Left ventricle myocardium superior (tissue), 1 donor: ENCODE results near the gene FAM241A. TPM values are rescaled to one million over a fixed set of nuclear protein-coding genes. Genes with fewer than 3 reads are reported as not detected.
A peak's percentile ranks its signal among the peaks of the same experiment; 100 is the strongest.
"Not testable (repeated sequence)": the region's sequence is repeated elsewhere in the genome, so short reads cannot be mapped to it uniquely, and the experiment has no call there.

ENCODE experiments used
- ATAC-seq: fragments of 200-7000 bp; cut with Tn5 transposase; one replicate; pipeline ENCODE4 v1.9.1; 2020; ENCODE audit warnings: mild to moderate bottlenecking, moderate library complexity
- DNase-seq: peaks from one replicate; pipeline ENCODE4 v3.0.0-alpha.2; 2020
- intact Hi-C: fragments of 100-400 bp; cut with micrococcal nuclease; formaldehyde crosslinking; loops from one replicate; pipeline ENCODE4 v1.11.0; 2022
- long read RNA-seq: library from polyadenylated mRNA; unstranded; transcript quantifications from one replicate; pipeline ENCODE4 v2.0.0, GENCODE V29; 2021
- total RNA-seq: library from RNA; stranded (reverse); fragmentation: NEBNext Ultra II Directional; extraction: Animal tissue kit (Norgen Biotek cat#: 25700); gene quantifications from one replicate; pipeline ENCODE4 v1.2.1, GENCODE V29; 2021
- donor health status: DM: no; HTN: yes; CAD: no; lungs with severe emphysema.

Gene FAM241A
- 11.3 TPM for total RNA-seq
- long read RNA-seq, full-length matches to known transcripts: 306 of 325 reads
- long read RNA-seq, partial matches to known transcripts: 4 of 325 reads
- long read RNA-seq, other reads (novel, unspliced or antisense): 15 of 325 reads

DNA sequence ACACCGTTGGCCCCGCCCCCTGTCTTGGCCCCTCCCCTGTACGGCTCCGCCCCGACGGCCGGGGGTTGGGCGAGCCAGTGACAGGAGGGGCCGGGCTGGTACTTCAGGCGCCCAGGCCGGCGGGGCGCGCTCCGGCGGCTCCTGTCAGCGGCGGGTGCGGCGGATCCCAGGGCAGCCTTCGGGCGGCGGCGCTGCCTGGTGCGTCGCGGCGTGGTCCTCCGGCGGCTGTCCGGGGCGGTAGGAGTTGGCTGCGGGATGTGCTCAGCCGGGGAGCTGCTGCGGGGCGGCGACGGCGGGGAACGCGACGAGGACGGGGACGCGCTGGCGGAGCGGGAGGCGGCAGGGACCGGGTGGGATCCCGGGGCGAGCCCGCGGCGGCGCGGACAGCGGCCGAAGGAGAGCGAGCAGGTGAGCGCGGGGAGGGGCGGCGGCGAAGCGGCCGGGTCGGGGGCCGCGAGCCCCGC is at the start of gene FAM241A:
Gene FAM241A, plus strand, starts transcription at position 129 of the 464 bp plus-strand sequence. Its CDS starts 127 bp downstream, at position 256.
- DNase-seq (peak; percentile 94), ATAC-seq (peak; percentile 98)
- intact Hi-C loops: loop anchor here (10.0 kb wide), 1 partner anchor 89 kb away; the partner anchor contains the start of gene AP1AR

DNA sequence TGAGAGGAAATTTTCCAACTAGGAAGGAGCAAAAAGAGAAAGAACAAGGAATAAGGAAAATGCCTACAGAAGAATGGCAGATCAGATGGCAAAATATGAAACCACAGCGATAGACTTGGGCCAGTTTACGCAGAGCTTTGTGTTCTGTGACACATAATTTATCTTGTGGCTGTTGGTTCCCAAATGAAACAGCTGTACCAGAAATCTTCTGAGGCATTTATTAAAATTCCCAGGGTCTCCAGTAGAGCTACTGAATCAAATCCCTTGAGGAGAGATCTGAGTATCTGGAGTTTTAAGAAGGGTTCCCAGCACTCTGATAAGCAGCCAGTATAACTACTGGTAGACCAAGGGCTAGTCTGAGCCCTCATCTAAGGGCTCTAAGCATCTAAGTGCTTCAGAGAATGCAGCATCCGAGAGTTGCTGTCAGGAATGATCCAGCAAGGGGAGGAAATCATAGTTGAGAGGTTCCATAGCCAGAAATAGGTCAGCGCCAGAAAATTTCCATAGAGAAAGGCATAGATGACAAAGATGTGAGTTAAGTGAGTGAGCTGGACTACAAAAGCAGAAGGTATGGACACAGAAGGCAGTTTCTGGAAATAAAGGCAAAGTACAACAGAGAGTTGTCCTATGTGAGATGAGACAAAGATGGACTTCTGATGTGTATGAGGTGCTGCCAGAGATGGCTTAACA is 46.3 kb upstream of the FAM241A start:
- no peak for ATAC-seq
- no peak for DNase-seq
- intact Hi-C loops: loop anchor here (1.0 kb wide), 1 partner anchor 136 kb away; no protein-coding TSS in a partner anchor

DNA sequence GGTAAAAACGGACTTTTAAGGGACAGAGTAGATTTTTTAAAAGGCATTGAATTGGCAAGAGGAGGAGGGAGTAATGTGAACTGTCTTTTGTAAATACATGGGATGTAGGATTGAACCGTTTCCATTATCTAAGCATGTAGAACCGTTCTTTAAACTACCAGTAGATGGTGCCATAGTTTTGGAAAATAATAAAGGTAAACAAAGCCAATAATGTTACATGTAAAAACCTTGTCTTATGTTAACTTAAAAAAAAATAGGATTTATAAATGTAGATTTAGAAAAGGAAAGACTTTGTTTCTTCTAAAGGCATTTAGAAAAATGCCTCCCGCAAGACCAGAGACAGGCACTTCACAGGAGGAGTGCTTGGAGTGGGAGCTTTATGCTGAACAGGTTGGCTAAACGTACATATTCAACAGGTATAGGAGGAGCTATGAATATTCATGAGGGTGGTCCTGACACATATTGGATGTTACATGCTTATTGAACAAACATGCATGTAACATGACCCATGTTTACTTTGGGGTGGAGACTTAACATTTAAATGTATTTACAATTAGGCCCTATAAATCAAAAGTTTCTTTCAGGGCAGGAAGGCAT is 45.5 kb upstream of the FAM241A start:
- intact Hi-C loops: loop anchor here (1.0 kb wide), 1 partner anchor 136 kb away; no protein-coding TSS in a partner anchor
- peak; percentile 77 for ATAC-seq
- DNase-seq: no peak

DNA sequence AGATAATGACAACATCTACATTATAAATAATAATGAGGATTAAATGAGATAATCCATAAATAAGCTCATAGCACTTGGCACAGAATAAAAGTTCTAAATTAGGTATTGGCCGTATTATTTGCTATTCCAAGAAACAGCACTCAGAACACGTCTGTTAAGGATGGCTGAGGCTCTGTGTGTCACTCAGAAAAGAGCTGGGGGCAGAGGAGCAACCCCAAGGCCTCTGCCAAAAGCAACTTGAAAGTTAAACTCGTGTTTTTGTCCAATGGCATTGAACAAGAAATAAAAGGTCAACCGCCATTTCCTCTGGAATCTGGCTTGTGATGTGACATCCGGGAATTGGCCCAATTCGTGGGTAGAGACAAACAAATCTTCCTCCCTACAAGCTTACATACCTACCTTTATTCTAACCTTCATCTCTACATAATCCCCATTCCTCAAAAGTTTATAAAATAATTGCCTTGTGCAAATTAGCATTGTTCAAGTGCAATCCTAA is 42.3 kb upstream of the FAM241A start:
- intact Hi-C loops: no loop called here
- ATAC-seq: no peak
- DNase-seq: no peak

DNA sequence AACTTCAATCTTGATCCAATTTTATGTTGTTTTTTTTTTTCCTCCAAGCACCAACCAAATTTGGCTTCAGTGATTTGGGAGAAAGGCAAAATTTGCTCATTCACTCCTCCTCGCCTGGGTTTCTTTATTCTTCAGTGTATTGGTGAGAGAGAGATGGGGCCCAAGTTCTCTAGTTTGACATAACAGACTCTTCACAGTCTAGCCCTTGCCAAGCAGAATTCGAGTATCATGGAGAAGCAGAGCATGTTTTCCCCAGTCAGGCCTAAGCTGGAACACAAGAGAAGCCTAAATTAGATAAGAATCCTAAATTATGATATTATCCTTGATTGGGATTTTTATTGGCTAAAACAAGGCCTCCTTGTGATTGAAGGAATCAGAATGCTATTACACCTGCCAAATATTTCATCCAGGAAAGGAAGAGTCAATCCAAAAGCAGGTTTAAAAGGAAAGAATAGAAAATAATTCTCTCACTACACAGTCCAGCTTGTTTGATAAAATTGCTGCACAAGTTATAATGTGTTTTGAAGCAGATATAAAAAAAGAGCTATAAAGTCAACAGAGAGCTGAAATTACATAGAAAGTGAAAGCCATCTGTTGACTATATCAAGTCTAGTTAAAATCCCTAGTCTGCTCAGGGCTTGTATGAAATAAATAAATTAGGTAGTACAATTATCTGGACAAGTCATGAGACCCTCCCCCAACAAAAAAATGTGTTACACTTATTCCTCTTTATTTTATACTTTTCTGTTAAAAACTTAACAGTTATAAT is 39.9 kb upstream of the FAM241A start:
- ATAC-seq: no peak
- DNase-seq: no peak
- intact Hi-C loops: no loop called here

DNA sequence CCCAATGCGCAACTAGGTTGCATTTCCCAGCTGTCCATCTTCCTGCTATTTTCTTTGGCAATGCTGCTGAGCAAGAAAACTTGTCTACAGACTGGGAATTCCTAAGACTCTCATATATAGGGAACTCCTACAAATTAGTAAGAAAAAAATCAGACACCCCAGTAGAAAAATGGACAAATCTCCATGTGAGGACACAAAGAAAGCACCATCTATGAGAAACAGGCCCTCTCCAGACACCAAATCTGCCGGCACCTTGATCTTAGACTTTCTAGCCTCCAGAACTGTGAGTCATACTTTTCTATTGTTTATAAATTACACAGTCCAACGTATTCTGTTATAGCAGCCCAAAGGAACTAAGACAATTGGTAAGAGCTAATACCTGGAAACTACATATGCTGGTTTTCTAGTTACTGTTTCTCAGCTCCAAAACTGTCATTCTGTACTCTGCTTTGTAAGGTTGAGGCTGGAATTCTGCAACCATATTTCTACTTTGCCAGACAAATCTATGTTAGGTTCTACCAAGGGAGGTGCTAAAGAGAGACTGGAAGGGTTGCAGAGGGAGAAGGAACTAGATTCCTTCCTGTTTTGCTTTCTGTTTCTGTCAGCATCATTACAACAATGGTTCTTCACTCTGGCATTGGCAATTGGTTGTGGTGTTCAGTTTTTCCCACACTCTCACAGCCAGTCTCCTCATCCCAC is 35.7 kb upstream of the FAM241A start:
- intact Hi-C loops: no loop called here
- DNase-seq (no peak), ATAC-seq (peak; percentile 29)

DNA sequence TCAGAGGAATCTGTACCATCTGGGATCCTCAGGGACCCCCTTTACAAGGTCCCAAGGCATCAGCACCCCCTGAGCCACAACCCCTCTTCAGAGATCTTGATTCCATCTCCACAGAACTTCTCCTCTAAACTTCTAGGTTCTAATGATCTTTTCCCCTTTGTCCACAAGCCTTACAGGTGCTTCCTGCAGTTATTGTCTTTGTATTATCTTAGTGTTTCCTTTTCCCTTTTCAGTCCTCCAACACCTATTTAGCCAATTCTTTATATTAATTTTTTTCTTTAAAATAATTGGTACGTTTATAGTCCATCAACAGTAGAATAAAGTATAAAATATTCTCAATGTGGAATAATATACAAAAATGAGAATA is 35.2 kb upstream of the FAM241A start:
- ATAC-seq: no peak
- intact Hi-C loops: no loop called here
- no peak for DNase-seq

DNA sequence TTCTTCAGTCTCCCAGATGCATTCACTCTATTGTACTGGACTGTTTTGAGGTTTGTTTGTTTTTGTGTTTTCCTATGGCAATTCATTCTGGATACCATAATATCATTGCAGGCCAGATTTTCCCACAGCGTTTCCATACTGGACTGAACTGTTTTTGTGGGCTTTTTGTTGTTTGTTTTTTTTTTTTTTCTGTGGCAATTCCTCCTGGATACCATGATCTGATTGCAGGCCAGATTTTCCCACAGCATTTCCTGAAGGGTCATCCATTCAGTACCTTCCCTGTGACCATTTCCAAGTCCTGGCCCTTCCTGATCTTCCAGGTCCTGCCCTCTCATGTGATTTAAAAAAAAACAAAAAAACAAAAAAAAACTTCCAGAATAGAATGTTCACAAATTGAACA is 33.9 kb upstream of the FAM241A start:
- DNase-seq: no peak
- intact Hi-C loops: no loop called here
- no peak for ATAC-seq

DNA sequence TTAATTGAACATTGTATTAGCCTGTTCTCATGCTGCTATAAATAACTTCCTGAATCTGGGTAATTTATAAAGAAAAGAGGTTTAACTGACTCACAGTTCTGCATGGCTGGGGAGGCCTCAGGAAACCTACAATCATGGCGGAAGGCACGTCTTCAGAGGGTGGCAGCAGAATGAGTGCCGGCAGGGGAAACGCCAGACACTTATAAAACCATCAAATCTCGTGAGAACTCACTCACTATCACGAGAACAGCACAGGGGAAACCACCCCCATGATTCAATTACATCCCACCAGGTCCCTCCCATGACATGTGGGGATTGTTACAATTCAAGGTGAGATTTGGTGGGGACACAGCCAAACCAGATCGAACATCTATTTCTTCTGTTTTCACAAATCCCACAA is 33.2 kb upstream of the FAM241A start:
- intact Hi-C loops, DNase-seq, ATAC-seq: not testable (repeated sequence)

DNA sequence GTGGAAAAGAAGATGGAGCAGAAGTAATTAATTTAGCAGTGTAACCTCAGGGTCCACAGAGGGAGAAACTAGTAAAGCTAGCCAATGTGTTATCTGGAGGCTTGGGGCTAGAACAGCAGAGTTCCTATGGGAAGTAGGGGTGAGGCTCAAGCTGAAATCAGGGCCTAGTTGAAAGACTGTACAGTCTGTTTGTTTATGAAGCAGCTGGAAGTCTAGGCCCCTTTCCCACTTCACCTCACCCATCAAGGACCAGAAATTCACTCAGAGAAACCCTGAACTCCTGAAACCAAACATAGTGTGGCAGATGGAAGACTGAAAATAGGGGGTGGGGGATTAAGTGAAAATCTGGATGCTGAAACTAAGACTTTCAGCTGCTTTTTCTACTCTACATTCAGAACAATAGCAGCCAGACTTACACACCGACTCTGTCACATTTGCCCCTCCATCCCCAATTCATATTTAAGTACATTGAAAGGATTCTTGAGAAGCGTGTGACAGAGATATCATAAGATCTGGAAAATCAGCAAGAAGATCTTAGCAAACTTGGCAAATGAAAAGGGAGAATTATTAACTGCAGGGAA is 32.6 kb upstream of the FAM241A start:
- DNase-seq (no peak), ATAC-seq (no peak)
- intact Hi-C loops: no loop called here

DNA sequence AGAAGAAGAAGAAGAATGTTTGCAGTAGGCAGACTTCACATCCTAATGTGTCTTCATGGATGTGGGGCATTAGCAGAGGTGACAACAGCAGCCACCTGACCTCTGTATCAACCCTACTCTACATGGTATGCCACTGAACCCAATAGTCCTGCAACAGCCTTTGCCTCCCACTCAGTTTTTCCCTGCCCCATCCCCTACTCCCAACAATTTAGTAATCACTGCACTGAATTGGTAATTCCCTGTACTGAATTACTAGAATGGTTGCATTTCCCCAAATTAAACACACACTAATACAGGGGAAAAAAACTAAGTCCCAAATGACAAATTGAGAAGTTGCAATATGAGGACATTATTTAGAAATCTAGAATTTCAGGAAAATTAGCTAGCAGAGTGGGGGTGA is 31.4 kb upstream of the FAM241A start:
- intact Hi-C loops: no loop called here
- DNase-seq (no peak), ATAC-seq (no peak)

DNA sequence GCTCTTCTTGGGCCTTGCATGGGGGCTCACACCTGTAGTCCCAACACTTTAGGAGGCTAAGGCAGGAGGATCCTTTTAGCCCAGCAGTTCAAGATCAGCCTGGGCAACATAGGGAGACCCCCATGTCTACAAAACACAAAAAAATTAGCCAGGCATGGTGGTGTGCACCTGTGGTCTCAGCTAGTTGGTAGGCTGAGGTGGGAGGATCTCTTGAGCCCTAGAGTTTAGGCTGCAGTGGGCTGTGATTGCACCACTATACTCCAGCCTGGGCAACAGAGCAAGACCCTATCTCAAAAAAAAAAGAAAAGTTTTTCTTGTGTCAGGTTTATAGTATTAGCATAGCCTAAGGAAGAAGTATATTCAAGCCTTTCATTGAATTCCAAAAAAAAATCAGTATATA is 30.8 kb upstream of the FAM241A start:
- DNase-seq: no peak
- no peak for ATAC-seq
- intact Hi-C loops: no loop called here

DNA sequence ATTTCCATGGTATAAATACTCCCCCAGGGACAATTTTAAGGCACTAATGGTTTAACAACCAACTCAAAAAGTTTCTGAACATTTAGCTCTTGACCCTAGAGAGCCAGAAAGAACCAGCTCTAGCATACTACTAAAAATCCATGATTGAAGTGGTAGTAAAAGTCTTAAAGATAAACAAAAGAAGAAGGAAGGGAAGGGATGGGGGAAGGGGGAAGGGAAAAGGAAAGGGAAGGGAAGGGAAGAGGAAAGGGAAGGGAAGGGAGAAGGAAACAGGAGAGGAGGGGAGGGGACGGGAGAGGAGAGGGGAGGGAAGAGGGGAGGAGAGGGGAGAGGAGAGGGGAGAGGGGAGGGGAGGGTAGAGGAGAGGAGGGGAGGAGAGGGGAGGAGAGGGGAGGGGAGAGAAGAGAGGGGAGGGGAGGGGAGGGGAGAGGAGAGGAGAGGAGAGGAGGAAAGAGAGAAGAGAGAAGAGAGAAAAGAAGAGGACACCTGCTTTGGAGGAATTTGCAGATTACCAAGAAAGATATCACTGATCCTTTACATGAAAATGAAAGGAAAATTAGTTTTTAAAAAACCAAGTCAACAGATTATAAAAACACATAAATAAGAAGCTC is 26.4 kb upstream of the FAM241A start:
- ATAC-seq: no peak
- DNase-seq: no peak
- intact Hi-C loops: no loop called here

DNA sequence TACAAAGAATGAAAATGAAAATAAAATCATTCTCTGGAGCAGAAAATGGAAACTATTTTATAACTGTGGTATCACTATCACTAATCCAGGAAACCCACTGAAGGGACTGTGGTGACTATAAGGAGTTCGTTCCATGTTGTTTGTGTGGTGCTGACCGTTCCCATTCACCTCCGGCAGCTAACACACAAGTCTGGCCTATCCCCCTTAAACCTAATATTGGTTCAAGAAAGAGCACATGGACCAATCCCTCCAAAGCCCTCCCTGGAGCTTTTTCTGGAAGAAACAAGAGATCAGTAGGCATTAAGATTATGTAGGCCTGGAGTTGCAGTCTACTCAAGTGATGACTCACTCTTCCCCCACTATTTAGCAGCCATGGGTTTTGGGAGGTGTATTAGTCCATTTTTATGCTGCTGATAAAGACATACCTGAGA is 25.9 kb upstream of the FAM241A start:
- intact Hi-C loops: no loop called here
- no peak for DNase-seq
- no peak for ATAC-seq

DNA sequence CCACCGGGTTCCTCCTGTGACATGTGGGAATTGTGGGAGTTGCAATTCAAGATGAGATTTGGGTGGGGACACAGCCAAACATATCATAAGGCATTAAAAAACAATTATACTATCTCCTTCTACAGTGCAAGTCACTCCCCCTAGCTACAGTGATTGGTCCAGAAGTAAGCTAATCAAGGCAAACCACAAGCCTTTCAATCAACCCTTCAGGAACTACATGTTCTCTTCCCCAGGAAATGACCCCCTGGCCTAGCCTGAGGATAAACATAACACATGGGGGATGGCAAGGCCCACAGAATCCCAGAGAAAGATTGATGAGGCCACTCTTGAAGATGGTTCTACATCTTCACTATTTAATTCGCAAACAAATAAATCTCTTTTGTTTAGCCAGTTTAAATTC is 25.2 kb upstream of the FAM241A start:
- ATAC-seq (no peak), DNase-seq (no peak)
- intact Hi-C loops: no loop called here

DNA sequence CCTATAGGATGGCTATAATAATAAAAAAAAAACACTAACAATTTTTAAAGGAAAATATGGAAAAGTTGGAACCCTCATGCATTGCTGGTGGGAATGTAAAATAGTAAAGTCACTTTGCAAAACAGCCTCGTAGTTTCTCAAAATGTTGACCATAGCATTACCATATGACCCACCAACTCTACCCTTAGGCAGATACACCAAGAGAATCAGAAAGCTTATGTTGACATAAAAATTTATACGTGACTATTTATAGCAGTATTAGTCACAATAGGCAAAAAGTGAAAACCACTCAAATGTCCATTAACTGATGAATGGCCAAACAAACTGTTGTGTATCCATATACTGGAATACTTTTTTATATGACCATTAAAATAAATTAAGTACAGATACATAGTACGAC is 19.8 kb upstream of the FAM241A start:
- DNase-seq (no peak), ATAC-seq (no peak)
- intact Hi-C loops: no loop called here

DNA sequence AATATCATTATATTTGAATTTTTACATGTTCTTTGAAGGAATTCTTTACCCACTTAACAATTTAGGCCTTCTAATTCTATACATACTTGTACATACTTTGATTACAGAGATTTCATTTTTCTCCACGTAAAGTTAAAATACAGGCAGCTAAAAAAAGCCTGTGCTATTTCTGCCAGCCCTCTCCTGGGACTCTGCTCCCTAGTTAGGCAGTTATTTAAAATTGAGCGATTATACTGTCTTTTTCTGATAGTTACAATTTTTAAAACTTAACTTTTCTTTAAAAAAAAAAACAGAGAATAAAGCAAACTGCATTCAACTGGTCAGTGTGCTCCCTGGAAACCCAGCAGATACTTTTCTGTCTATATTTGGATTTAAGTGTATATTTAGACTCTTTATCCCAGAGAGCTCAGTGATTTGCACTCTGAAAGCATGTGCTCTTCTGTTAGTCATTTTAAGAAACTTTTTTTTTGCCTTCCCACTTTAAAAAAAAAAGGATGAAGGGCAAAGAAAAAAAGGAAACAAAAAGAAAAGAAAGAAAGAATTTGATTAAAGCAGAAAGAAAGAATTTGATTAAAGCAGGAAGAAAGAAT is 18.1 kb upstream of the FAM241A start:
- no peak for DNase-seq
- intact Hi-C loops: no loop called here

DNA sequence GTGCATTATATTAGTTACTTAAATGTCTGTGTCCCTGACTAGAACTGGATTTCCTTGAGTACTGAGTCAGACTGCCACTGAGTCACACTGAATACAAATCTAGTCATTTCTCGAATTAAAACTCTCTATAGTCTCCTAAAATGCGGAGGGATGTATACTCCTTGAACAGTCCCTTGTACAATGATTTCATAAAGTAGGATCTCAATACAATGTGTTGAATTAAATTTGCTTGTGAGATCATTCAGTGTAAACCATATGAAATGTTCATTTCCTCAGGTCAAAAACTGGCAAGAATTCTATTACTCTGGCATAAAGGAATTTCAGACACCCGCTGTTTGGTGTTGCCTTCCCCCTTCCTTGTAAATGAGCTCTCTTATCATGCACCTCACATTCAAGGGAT is 17.5 kb upstream of the FAM241A start:
- intact Hi-C loops: no loop called here
- DNase-seq (no peak), ATAC-seq (no peak)

More for the DNA sequence above, 18.1 kb upstream of the FAM241A start:
- ATAC-seq: peak; percentile 84
